BE2C (cell line): ENCODE measurements around the gene OR2F2.
A peak's percentile ranks its signal among the peaks of the same experiment; 100 is the strongest.

ENCODE experiments used
- DNase-seq: peaks from one replicate; pipeline ENCODE4 v3.0.0-alpha.2; 2020
- H3K27me3 ChIP-seq: fragments of 250-450 bp; sonication (Bioruptor Pico); 2 replicates; pipeline ENCODE4 v1.5.1; 2020; ENCODE audit warnings: mild to moderate bottlenecking
- H3K36me3 ChIP-seq: fragments of 250-450 bp; sonication (Bioruptor Pico); 2 replicates; pipeline ENCODE4 v1.5.1; 2020; ENCODE audit warnings: mild to moderate bottlenecking
- H3K4me1 ChIP-seq: fragments of 250-450 bp; sonication (Bioruptor Pico); 2 replicates; pipeline ENCODE4 v1.5.1; 2020
- H3K4me3 ChIP-seq: 2 replicates; pipeline ENCODE4 v1.5.1; 2011; ENCODE audit warnings: low read depth, low read length
- H3K9me3 ChIP-seq: fragments of 250-450 bp; sonication (Bioruptor Pico); 2 replicates; pipeline ENCODE4 v1.5.1; 2020
- TF ChIP-seq, protein P1 (sequence below): IDR thresholded peaks from 2 replicates; pipeline ENCODE4 v1.5.1; 2012; ENCODE audit warnings: mild to moderate bottlenecking, low read depth, low read length

OR2F2 gene

DNA sequence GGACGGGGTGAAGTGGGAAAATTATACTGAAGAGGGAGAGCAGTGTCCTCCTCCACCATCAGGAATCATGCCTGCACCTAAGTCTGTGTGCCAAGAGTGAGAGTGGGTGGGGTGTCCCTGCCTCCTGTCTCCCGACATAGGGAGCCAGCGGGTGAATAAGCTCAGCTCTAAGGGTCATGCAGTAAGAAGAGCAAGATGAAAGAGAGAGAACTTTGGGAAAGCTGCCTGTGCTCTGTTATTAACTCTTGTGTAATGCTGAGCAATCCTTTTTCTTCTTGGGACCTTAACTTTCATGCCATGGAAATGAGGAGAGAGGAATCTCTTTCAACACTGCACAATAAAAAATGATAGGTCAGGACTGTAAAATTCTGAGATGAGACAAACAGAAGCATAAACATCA is 25.2 kb upstream of the OR2F2 start:
- Histone ChIP-seq H3K27me3 (peaks cover 10% of the 10 kb centered on the region), H3K4me3 (no peak overlapping the region), H3K9me3 (no peaks in the 10 kb centered on the region), H3K4me1 (no peaks in the 10 kb centered on the region), H3K36me3 (no peaks in the 10 kb centered on the region)
- DNase-seq = no peak
- TF ChIP-seq, protein P1, sequence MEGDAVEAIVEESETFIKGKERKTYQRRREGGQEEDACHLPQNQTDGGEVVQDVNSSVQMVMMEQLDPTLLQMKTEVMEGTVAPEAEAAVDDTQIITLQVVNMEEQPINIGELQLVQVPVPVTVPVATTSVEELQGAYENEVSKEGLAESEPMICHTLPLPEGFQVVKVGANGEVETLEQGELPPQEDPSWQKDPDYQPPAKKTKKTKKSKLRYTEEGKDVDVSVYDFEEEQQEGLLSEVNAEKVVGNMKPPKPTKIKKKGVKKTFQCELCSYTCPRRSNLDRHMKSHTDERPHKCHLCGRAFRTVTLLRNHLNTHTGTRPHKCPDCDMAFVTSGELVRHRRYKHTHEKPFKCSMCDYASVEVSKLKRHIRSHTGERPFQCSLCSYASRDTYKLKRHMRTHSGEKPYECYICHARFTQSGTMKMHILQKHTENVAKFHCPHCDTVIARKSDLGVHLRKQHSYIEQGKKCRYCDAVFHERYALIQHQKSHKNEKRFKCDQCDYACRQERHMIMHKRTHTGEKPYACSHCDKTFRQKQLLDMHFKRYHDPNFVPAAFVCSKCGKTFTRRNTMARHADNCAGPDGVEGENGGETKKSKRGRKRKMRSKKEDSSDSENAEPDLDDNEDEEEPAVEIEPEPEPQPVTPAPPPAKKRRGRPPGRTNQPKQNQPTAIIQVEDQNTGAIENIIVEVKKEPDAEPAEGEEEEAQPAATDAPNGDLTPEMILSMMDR = no peak

DNA sequence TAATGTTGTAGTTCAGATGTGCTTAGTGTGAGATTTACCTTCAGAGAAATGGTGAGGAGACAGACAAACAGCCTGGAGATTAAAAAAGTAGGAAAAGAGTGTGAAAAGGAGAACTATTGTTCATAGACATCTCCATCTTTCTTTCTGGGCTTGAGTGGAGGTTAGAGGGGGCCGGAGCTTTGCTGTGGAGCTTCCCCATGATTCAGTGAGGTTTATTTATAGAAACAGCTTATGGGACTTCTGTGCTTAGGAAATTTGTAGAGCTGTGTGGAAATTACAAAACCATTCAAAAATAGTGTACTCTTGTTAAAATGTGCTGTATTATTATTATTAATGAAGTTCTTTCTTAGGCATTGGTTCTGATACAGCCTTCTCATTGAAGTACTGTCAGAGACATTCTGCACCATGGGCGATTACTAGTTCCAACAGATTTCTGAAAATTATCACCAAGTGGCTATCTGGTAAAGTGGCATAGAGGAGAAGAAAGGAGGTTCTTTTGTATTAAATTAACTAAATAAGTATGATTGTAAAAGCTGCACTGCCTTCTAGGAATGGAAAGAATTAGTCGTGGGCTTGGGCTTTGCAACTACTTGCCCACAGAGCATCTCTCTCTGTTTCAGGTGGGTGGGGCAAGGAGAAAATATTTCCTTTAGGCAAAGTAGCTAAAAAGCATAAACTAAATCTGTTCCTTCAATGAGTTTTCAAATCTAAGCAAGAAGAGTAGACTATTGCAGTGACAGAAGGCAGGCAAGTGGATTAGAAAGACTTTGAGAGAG is 24.4 kb upstream of the OR2F2 start:
- Histone ChIP-seq H3K27me3 (peaks cover 16% of the 10 kb centered on the region), H3K36me3 (no peaks in the 10 kb centered on the region), H3K9me3 (no peaks in the 10 kb centered on the region), H3K4me1 (no peaks in the 10 kb centered on the region), H3K4me3 (no peak overlapping the region)
- TF ChIP-seq, protein P1 = no peak
- DNase-seq = no peak

DNA sequence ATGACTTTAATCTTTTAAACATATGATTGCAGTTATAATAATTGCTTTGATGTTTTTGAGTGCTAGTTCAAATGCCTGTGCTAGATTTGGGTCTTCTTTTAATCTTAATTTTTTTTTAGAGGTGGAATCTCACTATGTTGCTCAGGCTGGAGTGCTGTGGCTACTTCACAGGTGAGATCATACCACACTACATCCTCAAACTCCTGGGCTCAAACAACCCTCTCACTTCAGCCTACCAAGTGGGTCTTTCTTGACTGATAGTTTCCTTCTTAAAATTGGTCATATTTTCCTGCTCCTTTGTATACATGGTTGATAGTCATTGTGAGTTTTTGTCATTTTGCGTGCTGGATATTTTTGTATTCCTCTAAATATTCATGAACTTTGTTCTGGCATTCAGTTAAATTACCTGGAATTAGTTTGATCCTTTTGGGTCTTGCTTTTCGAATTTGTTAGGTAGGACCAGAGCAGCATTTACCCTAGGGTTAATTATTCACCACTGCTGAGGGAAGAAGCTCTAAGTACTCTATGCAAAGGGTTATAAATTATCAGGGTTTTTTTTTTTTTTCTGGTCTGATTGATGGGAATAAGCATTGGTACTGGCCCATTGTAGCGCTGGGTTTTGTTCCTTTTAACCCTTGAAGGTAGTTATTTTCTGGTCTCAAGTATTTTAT is 21.0 kb upstream of the OR2F2 start:
- Histone ChIP-seq H3K36me3 (no peaks in the 10 kb centered on the region), H3K27me3 (peaks cover 16% of the 10 kb centered on the region), H3K4me1 (no peaks in the 10 kb centered on the region), H3K4me3 (no peak overlapping the region), H3K9me3 (no peaks in the 10 kb centered on the region)
- no peak for DNase-seq
- TF ChIP-seq, protein P1 = no peak

DNA sequence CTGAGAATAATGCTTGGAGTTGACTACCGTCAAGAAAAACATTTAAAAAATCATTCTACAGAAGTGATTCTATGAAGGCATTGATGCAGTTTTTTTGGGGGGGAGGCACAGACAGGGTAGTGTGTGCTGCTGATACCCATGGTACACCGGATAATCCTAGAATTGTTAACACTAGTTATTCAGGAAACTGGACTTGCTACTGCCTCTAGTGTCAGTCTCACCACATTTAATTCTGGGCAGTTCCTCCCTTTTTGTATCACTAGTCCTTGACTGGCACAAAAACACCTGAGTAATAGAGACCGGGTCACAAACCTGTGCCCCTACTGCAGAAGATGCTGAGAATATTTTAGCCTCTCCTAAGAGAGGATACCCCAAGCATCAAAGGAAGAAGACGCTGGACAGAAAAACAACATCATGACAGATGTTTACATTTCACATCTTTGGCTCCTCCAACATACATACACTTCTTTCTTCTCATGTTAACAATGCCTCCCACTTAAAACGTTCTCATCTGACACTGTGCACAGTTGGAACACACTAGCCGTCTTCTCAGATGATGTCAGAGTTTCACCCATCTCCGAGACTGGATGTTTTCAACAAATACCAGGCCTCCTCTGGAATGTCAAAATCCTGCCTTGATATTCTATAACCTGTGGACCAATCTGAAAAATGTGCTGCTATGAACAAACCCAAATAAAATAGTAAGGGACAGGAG is 19.9 kb upstream of the OR2F2 start:
- no peaks in the 10 kb centered on the region for H3K4me1 ChIP-seq
- no peak overlapping the region for H3K4me3 ChIP-seq
- no peaks in the 10 kb centered on the region for H3K36me3 ChIP-seq
- H3K27me3 ChIP-seq = peaks cover 16% of the 10 kb centered on the region
- H3K9me3 ChIP-seq = no peaks in the 10 kb centered on the region
- no peak for DNase-seq
- TF ChIP-seq, protein P1 = peak; percentile 20; the same call in 1 of the 2 replicates

DNA sequence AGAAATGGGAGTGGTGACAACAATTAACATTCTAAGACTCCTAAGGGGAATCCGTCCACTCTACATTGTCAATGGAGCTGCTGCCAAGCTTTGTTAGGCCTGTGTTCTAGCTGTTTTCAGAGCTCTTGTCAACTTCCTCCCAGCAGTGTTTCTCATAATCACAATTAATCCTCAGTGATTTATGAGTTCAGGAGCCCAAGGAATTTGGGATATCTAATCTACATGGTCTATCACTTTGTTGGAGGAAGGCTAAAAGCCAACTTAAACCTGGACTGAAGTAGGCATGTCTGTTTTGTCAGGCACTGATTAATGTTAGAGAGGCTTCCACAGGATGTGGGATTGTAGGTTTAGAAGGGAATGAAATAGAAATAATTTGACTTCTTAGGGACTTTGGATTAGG is 10.2 kb upstream of the OR2F2 start:
- Histone ChIP-seq H3K9me3 (no peaks in the 10 kb centered on the region), H3K4me1 (no peaks in the 10 kb centered on the region), H3K36me3 (no peaks in the 10 kb centered on the region), H3K27me3 (peaks cover 3% of the 10 kb centered on the region; the same call in 1 of the 2 replicates), H3K4me3 (no peak overlapping the region)
- no peak for DNase-seq
- TF ChIP-seq, protein P1 = no peak
